Naive B cell (primary cell): ENCODE data around the gene FOXP4. TPM values are rescaled to one million over a fixed set of nuclear protein-coding genes. Genes with fewer than 3 reads are reported as not detected.

Experiments
- ATAC-seq, 2 donors: fragments of 150-1000 bp; cut with Tn5 transposase; 2 replicates each; pipeline ENCODE4 v1.10.0; 2021; ENCODE audit warnings: low read depth in 2 of 2, mild to moderate bottlenecking in 2 of 2, moderate library complexity in 2 of 2
- DNase-seq: peaks from one replicate; pipeline ENCODE4 v3.0.0; 2022
- H3K27ac Mint-ChIP-seq, 6 donors: one replicate each; pipeline ENCODE4 v1.8.0; 2020 to 2022; ENCODE audit warnings: mild to moderate bottlenecking in 6 of 6, mixed read lengths in 6 of 6, moderate library complexity in 5 of 6, inconsistent platforms in 2 of 6
- H3K27me3 Mint-ChIP-seq, 3 donors: one replicate each; pipeline ENCODE4 v1.8.0; 2021 to 2022; ENCODE audit warnings: mixed read lengths in 3 of 3, mild to moderate bottlenecking in 1 of 3
- H3K36me3 Mint-ChIP-seq, 2 donors: one replicate each; pipeline ENCODE4 v1.8.0; 2020 to 2022; ENCODE audit warnings: mixed read lengths in 2 of 2, inconsistent platforms in 1 of 2, mild to moderate bottlenecking in 1 of 2
- H3K4me1 Mint-ChIP-seq, 3 donors: one replicate each; pipeline ENCODE4 v1.8.0; 2020 to 2022; ENCODE audit warnings: mixed read lengths in 3 of 3, inconsistent platforms in 1 of 3, mild to moderate bottlenecking in 1 of 3, moderate library complexity in 1 of 3
- H3K4me3 Mint-ChIP-seq, 8 donors: one replicate each; pipeline ENCODE4 v1.8.0; 2020 to 2022; ENCODE audit warnings: mild to moderate bottlenecking in 8 of 8, mixed read lengths in 8 of 8, moderate library complexity in 8 of 8, inconsistent platforms in 2 of 8
- H3K9me3 Mint-ChIP-seq, 7 donors: one replicate each; pipeline ENCODE4 v1.8.0; 2020 to 2022; ENCODE audit warnings: mixed read lengths in 7 of 7, mild to moderate bottlenecking in 5 of 7, inconsistent platforms in 2 of 7, moderate library complexity in 1 of 7
- polyA plus RNA-seq, 6 donors: library from polyadenylated mRNA; unstranded; fragments of 300-500 nt; fragmentation: Illumina TruSeq; gene quantifications; one replicate each; pipeline ENCODE4 v1.2.3, GENCODE V29; 2021; ENCODE audit warnings: low read depth in 6 of 6

Gene FOXP4
- polyA plus RNA-seq = 1 to 10 TPM in 5 of 6 donors, under 1 TPM in 1; 0.55 to 4.7 (median 2.2) TPM

GRCh38 chr6:41545703-41546474, at the start of gene FOXP4:
FOXP4 (plus strand) TSS chr6:41546381; CDS start chr6:41565761, 19,380 bp downstream.
- no peaks in the 10 kb centered on the region for H3K9me3 Mint-ChIP-seq

GRCh38 chr6:41497573-41497972, 48.6 kb upstream of the FOXP4 start:
- H3K27me3 Mint-ChIP-seq = peaks cover 22 to 43% (median 26%) of the 10 kb centered on the region in 3 donors
- no peak overlapping the region for H3K4me3 Mint-ChIP-seq
- H3K4me1 Mint-ChIP-seq = peaks cover 8 to 24% (median 12%) of the 10 kb centered on the region in 3 donors
- no peak overlapping the region for H3K27ac Mint-ChIP-seq
- ATAC-seq (no peak), DNase-seq (no peak)
- no peaks in the 10 kb centered on the region for H3K9me3 Mint-ChIP-seq
- no peaks in the 10 kb centered on the region for H3K36me3 Mint-ChIP-seq

More at GRCh38 chr6:41545703-41546474, at the start of gene FOXP4:
- H3K4me1 Mint-ChIP-seq = peaks cover 39 to 47% (median 45%) of the 10 kb centered on the region in 3 donors
- peaks cover 0 to 5% (median 0%) of the 10 kb centered on the region in 3 donors for H3K27me3 Mint-ChIP-seq
- DNase-seq = peak; percentile 79
- ATAC-seq = peak; percentile 81 to 85
- H3K36me3 Mint-ChIP-seq = no peaks in the 10 kb centered on the region
- peak within 1 kb of the TSS; percentile 90 to 98 (median 96) for H3K4me3 Mint-ChIP-seq
- H3K27ac Mint-ChIP-seq = peak within 1 kb of the TSS; percentile 64 to 100 (median 88)

GRCh38 chr6:41497994-41498393, 48.2 kb upstream of the FOXP4 start:
- H3K4me1 Mint-ChIP-seq = peaks cover 12 to 24% (median 14%) of the 10 kb centered on the region in 3 donors
- peaks cover 22 to 44% (median 26%) of the 10 kb centered on the region in 3 donors for H3K27me3 Mint-ChIP-seq
- no peaks in the 10 kb centered on the region for H3K36me3 Mint-ChIP-seq
- DNase-seq (no peak), ATAC-seq (no peak)
- H3K4me3 Mint-ChIP-seq = no peak overlapping the region
- peak overlapping the region in 1 of 6 donors; percentile 45 for H3K27ac Mint-ChIP-seq
- no peaks in the 10 kb centered on the region for H3K9me3 Mint-ChIP-seq

GRCh38 chr6:41498968-41499599, 47.1 kb upstream of the FOXP4 start:
- no peaks in the 10 kb centered on the region for H3K9me3 Mint-ChIP-seq
- no peak overlapping the region for H3K4me3 Mint-ChIP-seq
- DNase-seq (no peak), ATAC-seq (no peak)
- H3K27me3 Mint-ChIP-seq = peaks cover 22 to 46% (median 26%) of the 10 kb centered on the region in 3 donors
- H3K27ac Mint-ChIP-seq = peak overlapping the region in 1 of 6 donors; percentile 44
- no peaks in the 10 kb centered on the region for H3K36me3 Mint-ChIP-seq
- H3K4me1 Mint-ChIP-seq = peaks cover 12 to 23% (median 15%) of the 10 kb centered on the region in 3 donors

GRCh38 chr6:41500561-41500960, 45.6 kb upstream of the FOXP4 start:
- ATAC-seq = no peak
- peak overlapping the region in 2 of 6 donors; percentile 26 to 42 for H3K27ac Mint-ChIP-seq
- no peaks in the 10 kb centered on the region for H3K36me3 Mint-ChIP-seq
- H3K4me1 Mint-ChIP-seq = peaks cover 15 to 26% (median 23%) of the 10 kb centered on the region in 3 donors
- no peaks in the 10 kb centered on the region for H3K9me3 Mint-ChIP-seq
- peaks cover 17 to 47% (median 28%) of the 10 kb centered on the region in 3 donors for H3K27me3 Mint-ChIP-seq
- H3K4me3 Mint-ChIP-seq = no peak overlapping the region
- no peak for DNase-seq

- Mint-ChIP-seq H3K36me3 (no peaks in the 10 kb centered on the region), H3K4me3 (peak overlapping the region in 4 of 8 donors; percentile 39 to 88 (median 73)), H3K4me1 (peaks cover 19 to 39% (median 28%) of the 10 kb centered on the region in 3 donors), H3K27ac (peak overlapping the region in 2 of 6 donors; percentile 62 to 67), H3K27me3 (peaks cover 16 to 42% (median 28%) of the 10 kb centered on the region in 3 donors), H3K9me3 (no peaks in the 10 kb centered on the region)
- ATAC-seq (no peak), DNase-seq (no peak)
Observed at GRCh38 chr6:41502566-41502916, 43.6 kb upstream of the FOXP4 start.

- Mint-ChIP-seq H3K4me1 (peaks cover 19 to 39% (median 28%) of the 10 kb centered on the region in 3 donors), H3K36me3 (no peaks in the 10 kb centered on the region), H3K27me3 (peaks cover 12 to 39% (median 33%) of the 10 kb centered on the region in 3 donors), H3K4me3 (peak overlapping the region; percentile 58 to 88 (median 75)), H3K9me3 (no peaks in the 10 kb centered on the region), H3K27ac (peak overlapping the region in 4 of 6 donors; percentile 11 to 71 (median 62))
- no peak for DNase-seq
- no peak for ATAC-seq
Observed at GRCh38 chr6:41502917-41503671, 43.1 kb upstream of the FOXP4 start.

GRCh38 chr6:41503827-41504465, 42.2 kb upstream of the FOXP4 start:
- peak overlapping the region in 4 of 6 donors; percentile 89 to 95 (median 92) for H3K27ac Mint-ChIP-seq
- H3K36me3 Mint-ChIP-seq = no peaks in the 10 kb centered on the region
- ATAC-seq = no peak

GRCh38 chr6:41504466-41505121, 41.6 kb upstream of the FOXP4 start:
- ATAC-seq (peak; percentile 5), DNase-seq (peak; percentile 19)
- Mint-ChIP-seq H3K36me3 (no peaks in the 10 kb centered on the region), H3K4me3 (peak overlapping the region; percentile 86 to 95 (median 92)), H3K27me3 (peaks cover 17 to 36% (median 23%) of the 10 kb centered on the region in 3 donors), H3K4me1 (peaks cover 19 to 41% (median 28%) of the 10 kb centered on the region in 3 donors), H3K27ac (peak overlapping the region; percentile 89 to 95 (median 92)), H3K9me3 (no peaks in the 10 kb centered on the region)

More at GRCh38 chr6:41503827-41504465, 42.2 kb upstream of the FOXP4 start:
- no peaks in the 10 kb centered on the region for H3K9me3 Mint-ChIP-seq
- H3K27me3 Mint-ChIP-seq = peaks cover 10 to 36% (median 30%) of the 10 kb centered on the region in 3 donors
- no peak for DNase-seq
- H3K4me3 Mint-ChIP-seq = peak overlapping the region; percentile 86 to 95 (median 92)
- H3K4me1 Mint-ChIP-seq = peaks cover 19 to 40% (median 28%) of the 10 kb centered on the region in 3 donors

- Mint-ChIP-seq H3K27me3 (peaks cover 17 to 39% (median 21%) of the 10 kb centered on the region in 3 donors), H3K4me1 (peaks cover 19 to 41% (median 28%) of the 10 kb centered on the region in 3 donors), H3K27ac (peak overlapping the region; percentile 31 to 96 (median 81)), H3K4me3 (peak overlapping the region; percentile 86 to 95 (median 90)), H3K9me3 (no peaks in the 10 kb centered on the region), H3K36me3 (no peaks in the 10 kb centered on the region)
- peak; percentile 96 to 97 for ATAC-seq
- DNase-seq = peak; percentile 76
Observed at GRCh38 chr6:41505122-41506049, 40.8 kb upstream of the FOXP4 start.

GRCh38 chr6:41508479-41508878, 37.7 kb upstream of the FOXP4 start:
- DNase-seq (no peak), ATAC-seq (no peak)
- Mint-ChIP-seq H3K27ac (no peak overlapping the region), H3K4me1 (peaks cover 15 to 29% (median 19%) of the 10 kb centered on the region in 3 donors), H3K9me3 (no peaks in the 10 kb centered on the region), H3K36me3 (no peaks in the 10 kb centered on the region), H3K27me3 (peaks cover 22 to 38% (median 22%) of the 10 kb centered on the region in 3 donors), H3K4me3 (no peak overlapping the region)
